ENCODE data around the gene TNFRSF25.
"Not testable (repeated sequence)": the region's sequence is repeated elsewhere in the genome, so short reads cannot be mapped to it uniquely, and the experiment has no call there.

Gene TNFRSF25

GRCh38 chr1:6454856-6455751 lies 10.9 kb downstream of the TNFRSF25 start:
- in situ Hi-C loops (cut with MboI; ENCODE audit: low sequenced_read_pairs) = no loop called here

- in situ Hi-C loops (cut with MboI; ENCODE audit: low sequenced_read_pairs) = not testable (repeated sequence)
Observed at GRCh38 chr1:6453895-6454855, 11.8 kb downstream of the TNFRSF25 start.

GRCh38 chr1:6450943-6451373 lies 15.0 kb downstream of the TNFRSF25 start:
- in situ Hi-C loops (cut with MboI; ENCODE audit: low sequenced_read_pairs) = no loop called here

GRCh38 chr1:6450486-6450885 lies 15.5 kb downstream of the TNFRSF25 start:
- in situ Hi-C loops (cut with MboI; ENCODE audit: low sequenced_read_pairs) = not testable (repeated sequence)

- in situ Hi-C loops (cut with MboI; ENCODE audit: low sequenced_read_pairs) = no loop called here
Observed at GRCh38 chr1:6450005-6450450, 15.9 kb downstream of the TNFRSF25 start.

GRCh38 chr1:6448749-6449631 lies 17.0 kb downstream of the TNFRSF25 start:
- in situ Hi-C loops (cut with MboI; ENCODE audit: low sequenced_read_pairs) = no loop called here

GRCh38 chr1:6447818-6448748 lies 17.9 kb downstream of the TNFRSF25 start:
- in situ Hi-C loops (cut with MboI; ENCODE audit: low sequenced_read_pairs) = no loop called here

- in situ Hi-C loops (cut with MboI; ENCODE audit: low sequenced_read_pairs) = no loop called here
Observed at GRCh38 chr1:6447016-6447817, 18.8 kb downstream of the TNFRSF25 start.

- in situ Hi-C loops (cut with MboI; ENCODE audit: low sequenced_read_pairs) = no loop called here
Observed at GRCh38 chr1:6446665-6447015, 19.3 kb downstream of the TNFRSF25 start.

- in situ Hi-C loops (cut with MboI; ENCODE audit: low sequenced_read_pairs) = not testable (repeated sequence)
Observed at GRCh38 chr1:6445929-6446328, 20.0 kb downstream of the TNFRSF25 start.

- in situ Hi-C loops (cut with MboI; ENCODE audit: low sequenced_read_pairs) = no loop called here
Observed at GRCh38 chr1:6445062-6445763, 20.8 kb downstream of the TNFRSF25 start.

- in situ Hi-C loops (cut with MboI; ENCODE audit: low sequenced_read_pairs) = no loop called here
Observed at GRCh38 chr1:6444377-6444776, 21.6 kb downstream of the TNFRSF25 start.

- in situ Hi-C loops (cut with MboI; ENCODE audit: low sequenced_read_pairs) = no loop called here
Observed at GRCh38 chr1:6443339-6444115, 22.4 kb downstream of the TNFRSF25 start.

GRCh38 chr1:6441586-6441985 lies 24.4 kb downstream of the TNFRSF25 start:
- in situ Hi-C loops (cut with MboI; ENCODE audit: low sequenced_read_pairs) = no loop called here

- in situ Hi-C loops (cut with MboI; ENCODE audit: low sequenced_read_pairs) = no loop called here
Observed at GRCh38 chr1:6440198-6441126, 25.5 kb downstream of the TNFRSF25 start.

GRCh38 chr1:6438047-6438525 lies 27.9 kb downstream of the TNFRSF25 start:
- in situ Hi-C loops (cut with MboI; ENCODE audit: low sequenced_read_pairs) = no loop called here

Data from HL-60/S4 treated with phorbol 12-myristate 13-acetate at 8.2 ng/mL for 4 days and 3 days (cell line).